Measurements from ENCODE around the gene SLC5A11.

The SLC5A11 gene

DNA sequence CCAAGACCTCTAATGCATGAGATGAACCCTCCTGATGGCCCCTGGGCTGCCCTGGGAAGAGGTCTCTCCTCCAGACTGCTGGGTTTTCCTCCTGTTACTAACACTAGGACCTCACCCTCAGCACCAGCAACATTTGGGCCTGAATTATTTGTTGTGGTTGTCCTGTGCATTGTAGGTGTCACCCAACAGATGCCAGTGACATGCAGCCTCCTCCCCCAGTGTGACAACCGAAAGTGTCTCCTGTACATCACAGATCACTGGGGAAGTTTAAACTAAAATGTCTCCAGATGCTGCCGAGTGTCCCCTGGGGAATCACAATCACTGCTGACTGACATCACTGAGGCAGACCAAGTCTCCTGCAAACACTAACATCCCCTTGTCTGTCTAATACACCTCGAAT lies 74.8 kb downstream of the SLC5A11 start:
- DNase-seq (ENCODE audit: low spot score), result no peak

- DNase-seq (ENCODE audit: low spot score), result no peak
Measured at GRCh38 chr16:24921229-24921628, 75.5 kb downstream of the SLC5A11 start.

DNA sequence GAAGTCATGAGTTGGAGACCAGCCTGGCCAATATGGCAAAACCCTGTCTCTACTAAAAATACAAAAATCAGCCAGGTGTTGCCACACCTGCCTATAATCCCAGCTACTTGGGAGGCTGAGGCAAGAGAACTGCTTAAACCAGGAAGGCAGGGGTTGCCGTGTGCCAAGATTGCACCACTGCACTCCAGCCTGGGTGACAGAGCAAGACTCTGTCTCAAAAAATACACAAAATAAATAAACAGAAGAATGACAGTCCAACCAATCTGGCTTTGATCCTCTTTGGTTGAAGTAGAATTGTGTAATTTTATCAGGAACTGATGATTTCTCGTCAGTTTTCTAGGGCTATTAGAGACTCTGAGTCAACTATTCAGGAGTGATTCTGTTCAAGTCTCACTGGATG lies 79.4 kb downstream of the SLC5A11 start:
- no peak for DNase-seq (ENCODE audit: low spot score)

DNA sequence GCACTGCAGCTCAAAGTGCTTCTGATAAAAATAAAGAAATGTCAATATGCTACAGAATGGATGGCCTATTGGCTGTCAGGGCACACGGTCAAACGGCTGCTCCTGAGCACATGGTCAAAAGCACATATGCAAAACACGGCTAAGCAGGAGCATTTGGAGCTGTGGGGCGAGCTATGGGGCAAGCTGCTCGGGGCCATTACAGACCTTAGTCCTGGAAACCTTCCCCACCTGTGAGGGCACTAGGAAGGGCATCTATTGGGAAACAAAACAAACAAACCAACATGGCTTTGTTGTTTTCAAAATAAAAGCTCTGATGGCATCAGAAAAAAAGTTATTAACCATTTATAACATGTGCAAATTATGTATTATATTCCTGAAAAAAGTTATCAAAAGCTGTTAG lies 83.6 kb downstream of the SLC5A11 start:
- no peak for DNase-seq (ENCODE audit: low spot score)

- no peak for DNase-seq (ENCODE audit: low spot score)
Measured at GRCh38 chr16:24930440-24930839, 84.7 kb downstream of the SLC5A11 start.

DNA sequence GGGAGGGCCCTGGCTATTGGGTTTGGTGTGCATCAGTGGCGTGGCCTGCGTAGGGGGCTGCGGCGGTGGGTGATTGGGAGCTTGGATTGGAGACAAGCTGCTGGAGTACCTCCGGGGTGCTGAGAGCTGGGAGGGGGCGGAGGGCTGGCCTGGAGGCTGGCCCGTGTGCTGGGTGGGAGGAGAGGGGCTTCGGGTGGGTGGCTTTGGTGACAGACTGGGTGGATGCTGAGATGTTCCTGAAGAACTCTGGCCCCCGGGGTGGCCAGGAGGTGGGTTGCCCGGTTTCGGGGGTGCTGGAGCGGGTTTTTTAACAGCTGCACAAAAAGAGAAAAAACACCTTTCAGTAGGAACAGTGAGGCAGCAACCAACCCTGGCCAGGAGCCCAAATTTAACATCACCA lies 85.3 kb downstream of the SLC5A11 start:
- no peak for DNase-seq (ENCODE audit: low spot score)

DNA sequence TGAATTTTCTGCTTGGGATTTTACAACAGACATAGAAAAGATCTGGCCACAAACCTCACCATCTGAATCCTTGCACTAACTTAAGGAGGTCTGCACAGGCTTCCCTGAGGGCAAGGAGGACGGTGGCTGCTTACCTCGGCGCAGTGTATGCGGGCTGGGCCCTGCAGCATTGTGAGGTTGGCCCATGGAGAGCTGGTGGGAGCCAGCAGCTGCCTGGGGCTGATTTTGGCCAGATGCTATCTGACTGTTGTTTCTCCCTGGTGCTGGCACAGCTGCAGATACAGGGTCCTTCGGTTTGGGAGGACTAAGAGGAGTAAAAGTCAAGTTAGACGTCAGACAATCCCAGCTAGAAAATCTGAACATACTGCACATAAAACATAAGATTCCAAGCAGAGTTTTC lies 89.6 kb downstream of the SLC5A11 start:
- DNase-seq (ENCODE audit: low spot score), result no peak

GRCh38 chr16:24936151-24936550 lies 90.4 kb downstream of the SLC5A11 start:
- peak; percentile 9 for DNase-seq (ENCODE audit: low spot score)

DNA sequence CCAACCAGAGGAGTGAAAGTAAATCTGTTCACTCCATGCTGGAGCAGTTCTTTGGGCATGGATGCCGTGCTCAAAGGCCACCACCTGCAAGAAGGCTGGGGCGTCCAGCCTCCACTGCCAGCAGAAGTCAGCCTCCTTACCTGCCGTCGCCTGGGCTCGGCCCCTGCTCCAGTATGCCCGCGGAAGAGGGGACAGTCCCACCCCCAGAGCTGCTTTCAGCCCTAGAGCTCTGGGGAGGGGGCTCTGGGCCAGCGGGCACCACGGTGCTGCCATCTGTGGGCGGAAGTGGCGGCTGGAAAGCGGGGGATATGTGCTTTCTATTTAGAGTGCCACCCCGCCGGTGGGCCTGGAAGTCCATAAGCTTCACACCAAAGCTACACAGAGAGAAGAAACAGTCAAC lies 93.5 kb downstream of the SLC5A11 start:
- DNase-seq (ENCODE audit: low spot score), result no peak

- DNase-seq (ENCODE audit: low spot score), result no peak
Measured at GRCh38 chr16:24939738-24940137, 94.0 kb downstream of the SLC5A11 start.

DNA sequence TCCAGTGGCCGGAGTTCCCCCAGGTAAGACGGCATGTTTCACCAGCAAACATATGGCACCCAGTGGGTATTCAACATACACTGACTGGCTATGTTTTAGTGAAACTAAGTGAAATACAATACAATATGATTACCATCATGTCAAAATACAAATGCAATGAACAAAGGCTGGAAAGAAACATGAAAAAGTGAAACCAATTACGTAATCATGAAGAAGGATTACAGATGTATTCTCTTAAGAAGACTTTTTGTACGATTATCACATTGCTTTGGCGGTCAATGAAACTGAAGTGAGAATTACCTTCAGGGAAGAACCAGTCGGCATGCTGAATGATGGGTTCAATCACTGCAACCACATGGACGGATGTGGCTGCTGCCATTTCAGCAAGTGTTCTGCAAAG lies 97.7 kb downstream of the SLC5A11 start:
- no peak for DNase-seq (ENCODE audit: low spot score)

DNA sequence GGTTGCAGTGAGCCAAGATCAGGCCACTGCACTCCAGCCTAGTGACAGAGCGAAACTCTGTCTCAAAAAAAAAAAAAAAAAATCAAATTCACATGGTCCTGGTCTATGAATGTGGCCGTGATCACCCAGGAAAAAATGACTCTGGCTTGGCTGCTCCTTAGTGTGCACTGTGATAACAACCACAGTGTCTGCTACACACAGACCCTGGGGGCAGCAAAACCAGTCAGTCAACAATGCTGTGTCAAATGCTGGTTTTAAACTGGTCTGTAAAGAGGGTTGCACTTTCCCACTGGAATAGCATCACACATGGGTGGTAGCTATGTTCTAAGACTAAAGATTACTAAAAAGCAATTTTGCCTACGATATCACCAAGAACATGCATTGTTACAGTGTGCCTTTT lies 98.4 kb downstream of the SLC5A11 start:
- no peak for DNase-seq (ENCODE audit: low spot score)

DNA sequence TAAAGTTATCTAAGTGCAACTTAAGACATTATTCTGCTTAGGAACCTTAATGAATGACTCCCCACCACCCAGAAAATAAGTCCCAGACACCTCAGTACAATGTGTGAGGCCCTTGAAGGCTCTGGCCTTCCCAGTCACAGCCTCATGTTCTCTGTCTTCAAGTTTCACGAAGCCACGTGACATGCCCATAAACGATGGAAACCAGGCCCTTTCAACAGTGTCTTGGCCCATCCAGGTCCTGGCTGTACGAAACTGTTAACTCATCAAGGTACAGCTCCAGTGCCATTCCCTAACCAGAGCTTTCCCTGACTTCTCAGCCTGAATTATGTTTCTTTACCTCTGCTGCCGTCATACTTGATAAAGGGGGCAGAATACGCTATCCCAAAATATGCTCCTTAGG lies 100.4 kb downstream of the SLC5A11 start:
- no peak for DNase-seq (ENCODE audit: low spot score)

DNA sequence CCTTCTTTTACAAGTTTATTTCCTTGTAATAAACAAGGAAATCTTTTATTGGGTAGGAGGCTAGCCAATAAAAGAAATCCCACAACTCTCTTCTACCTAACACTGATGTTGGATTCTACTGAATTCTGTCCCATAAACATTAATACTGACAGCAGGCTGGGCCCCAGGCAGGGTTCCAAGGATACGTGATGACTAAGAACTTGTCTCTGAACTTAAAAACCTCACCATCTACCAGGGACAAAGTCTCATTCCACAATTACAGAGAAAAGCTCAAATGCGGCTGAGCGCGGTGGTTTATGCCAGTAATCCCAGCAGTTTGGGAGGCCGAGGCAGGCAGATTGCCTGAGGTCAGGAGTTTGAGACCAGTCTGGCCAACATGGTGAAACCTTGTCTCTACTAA lies 104.5 kb downstream of the SLC5A11 start:
- no peak for DNase-seq (ENCODE audit: low spot score)

DNA sequence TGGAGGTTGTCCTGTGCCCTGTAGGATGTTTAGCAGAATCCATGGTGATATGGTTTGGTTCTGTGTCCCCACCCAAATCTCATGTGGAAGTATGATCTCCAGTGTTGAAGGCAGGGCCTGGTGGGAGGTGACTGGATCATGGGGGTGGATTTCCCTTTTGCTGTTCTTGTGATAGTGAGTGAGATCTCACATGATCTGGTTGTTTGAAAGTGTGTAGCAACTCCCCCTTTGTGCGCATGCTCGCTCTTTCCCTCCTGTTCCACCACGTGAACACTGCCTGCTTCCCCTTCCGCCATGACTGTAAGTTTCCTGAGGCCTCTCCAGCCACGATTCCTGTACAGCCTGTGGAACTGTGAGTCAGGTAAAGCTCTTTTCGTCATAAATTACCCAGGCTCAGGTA lies 107.5 kb downstream of the SLC5A11 start:
- no peak for DNase-seq (ENCODE audit: low spot score)

- DNase-seq (ENCODE audit: low spot score), result no peak
Measured at GRCh38 chr16:24953721-24954120, 108.0 kb downstream of the SLC5A11 start.

GRCh38 chr16:24954137-24954536 lies 108.4 kb downstream of the SLC5A11 start:
- no peak for DNase-seq (ENCODE audit: low spot score)

GRCh38 chr16:24955975-24956731 lies 110.4 kb downstream of the SLC5A11 start:
- no peak for DNase-seq (ENCODE audit: low spot score)

DNA sequence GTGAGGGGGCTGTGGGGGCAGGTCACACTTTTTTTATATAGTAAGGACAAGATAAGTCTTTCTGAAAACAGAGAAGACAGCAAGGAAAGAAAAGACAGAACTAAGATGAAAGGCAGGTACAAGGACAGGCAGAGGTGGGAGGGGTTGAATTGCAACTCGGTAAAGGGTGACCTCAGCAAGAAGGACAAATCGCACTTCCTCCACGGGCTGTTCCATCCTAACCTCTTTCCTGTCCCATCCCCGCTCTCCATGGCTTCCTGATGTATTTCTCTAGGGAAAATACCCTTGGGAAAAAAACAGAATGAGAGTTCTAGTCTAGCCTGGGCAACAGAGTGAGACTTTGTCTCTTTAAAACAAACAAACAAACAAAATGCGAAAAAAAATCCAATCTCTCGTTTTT lies 112.1 kb downstream of the SLC5A11 start:
- no peak for DNase-seq (ENCODE audit: low spot score)

Data from kidney capillary endothelial cell (primary cell).